HK-2 (cell line): ENCODE data around the gene TSPAN2.

Experiments used
- DNase-seq: peaks from one replicate; pipeline ENCODE4 v3.0.0-alpha.2; 2018; ENCODE audit not compliant: unreplicated experiment

The TSPAN2 gene

DNA sequence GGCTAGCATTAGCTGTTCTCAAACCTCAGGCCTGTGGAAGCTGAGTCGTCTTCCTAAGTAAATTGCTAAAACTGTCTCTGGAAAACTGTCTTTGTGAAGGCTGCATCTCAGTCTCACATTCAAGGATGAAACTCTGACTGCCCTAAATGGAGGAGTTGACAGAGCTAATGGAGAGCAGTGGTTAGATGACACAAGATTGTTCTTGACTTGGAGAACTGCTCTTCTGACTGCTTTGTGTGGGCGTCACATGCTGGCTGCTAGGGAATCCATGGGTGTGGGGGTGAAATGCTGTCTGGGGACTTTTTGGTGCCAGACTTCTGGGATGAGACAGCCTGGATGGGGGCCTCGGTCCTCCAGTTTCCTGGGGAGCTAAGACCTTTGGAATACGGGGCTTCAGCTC lies 24.5 kb upstream of the TSPAN2 start:
- no peak for DNase-seq

DNA sequence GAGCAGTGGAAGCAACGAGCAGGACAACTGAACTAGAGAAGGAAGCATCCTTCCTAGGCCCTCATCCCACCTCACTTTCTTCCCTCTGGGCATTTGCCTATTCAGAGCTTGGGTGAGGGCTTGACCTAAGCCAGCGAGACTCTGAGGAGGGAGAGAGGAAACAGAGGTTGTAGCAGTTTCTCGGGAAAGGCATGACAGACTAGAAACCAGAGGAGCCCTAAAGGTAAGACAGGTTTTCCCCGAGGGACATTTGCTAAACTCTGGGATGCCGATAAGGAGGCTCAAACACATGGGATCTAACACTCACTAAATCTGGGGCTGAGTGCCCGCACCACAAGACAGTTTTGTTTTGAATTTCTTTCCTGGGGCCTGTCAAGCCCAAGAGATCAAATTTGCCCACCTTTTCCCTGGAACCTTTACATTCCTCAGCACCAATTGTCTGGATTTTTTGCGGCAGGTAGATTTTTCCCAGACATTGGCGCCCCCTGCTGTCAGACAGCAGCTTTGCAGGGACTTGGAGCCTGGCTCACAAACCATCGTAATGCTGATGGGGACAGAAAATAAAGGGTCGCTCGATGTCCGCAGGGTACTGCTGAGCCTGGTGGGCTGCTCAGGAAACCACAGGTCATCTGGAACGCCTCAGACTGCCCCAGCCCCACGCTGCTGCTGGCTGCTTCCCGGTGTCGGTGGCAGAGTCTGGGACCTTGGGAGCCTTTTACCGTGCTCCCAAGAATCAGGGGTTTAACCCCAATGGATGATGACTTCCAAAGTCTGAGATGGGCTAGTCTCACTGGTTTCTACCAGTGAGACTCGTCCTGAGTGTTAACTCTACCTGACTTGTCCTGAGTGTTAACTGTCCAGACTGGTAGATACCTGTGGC lies 23.4 kb upstream of the TSPAN2 start:
- peak; percentile 60 for DNase-seq

DNA sequence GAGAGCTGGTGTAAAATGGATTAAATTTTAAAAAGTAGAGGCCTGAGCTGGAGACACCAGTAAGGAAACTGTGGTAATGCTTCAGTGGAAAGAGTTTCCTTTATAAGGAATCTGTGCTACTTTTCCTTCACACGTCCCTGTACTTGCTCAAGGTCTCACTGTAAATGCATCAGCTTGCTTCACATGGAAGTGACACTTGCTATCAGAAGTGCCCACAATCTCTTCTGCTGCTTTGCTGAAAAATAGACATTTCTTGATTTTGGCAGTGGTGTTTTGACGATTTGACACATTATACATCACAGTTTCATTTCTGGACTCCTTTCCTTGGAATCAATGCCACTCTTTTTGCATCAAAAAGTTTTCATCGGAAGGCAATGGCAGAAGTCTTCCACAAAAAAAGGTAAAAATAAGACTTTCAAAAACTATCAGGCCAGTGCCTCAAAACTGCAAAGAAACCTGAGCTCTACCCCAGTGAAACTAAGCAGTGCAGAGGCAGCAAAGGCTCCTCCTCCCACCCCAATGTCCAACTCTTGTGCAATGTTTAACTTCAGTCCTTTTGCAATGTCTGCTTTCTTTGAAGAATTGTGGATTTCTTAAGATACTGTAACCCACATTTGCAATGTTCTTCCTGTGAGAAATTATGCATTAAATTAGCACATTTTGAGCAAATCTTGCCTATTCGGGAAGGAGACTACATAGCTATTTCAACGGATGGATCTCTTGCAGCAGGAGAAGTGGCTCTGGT lies 18.4 kb upstream of the TSPAN2 start:
- DNase-seq, result no peak

GRCh38 chr1:115105831-115106230 lies 16.5 kb upstream of the TSPAN2 start:
- DNase-seq, result no peak

- no peak for DNase-seq
Measured at GRCh38 chr1:115099693-115100050, 10.4 kb upstream of the TSPAN2 start.

GRCh38 chr1:115098979-115099692 lies 9.8 kb upstream of the TSPAN2 start:
- no peak for DNase-seq

- DNase-seq, result no peak
Measured at GRCh38 chr1:115092175-115092574, 2.9 kb upstream of the TSPAN2 start.

DNA sequence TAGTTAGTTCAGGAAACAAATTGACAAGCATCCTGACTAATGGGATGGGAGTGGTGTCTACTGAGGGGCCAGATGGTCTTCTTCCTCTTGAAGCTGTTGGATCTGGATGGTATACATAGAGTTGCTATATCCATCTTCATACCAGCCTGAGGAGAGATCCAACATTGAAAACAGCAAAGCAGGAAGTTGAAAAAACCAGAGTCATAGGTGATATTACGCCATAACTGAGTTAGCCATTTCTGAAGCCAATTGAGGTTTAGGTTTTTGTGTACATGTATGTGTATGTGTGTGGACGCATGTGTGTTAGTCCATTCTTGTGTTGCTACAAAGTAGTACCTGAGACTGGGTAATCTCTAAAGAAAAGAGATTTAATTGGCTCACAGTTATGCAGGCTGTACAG lies 2.3 kb upstream of the TSPAN2 start:
- no peak for DNase-seq

DNA sequence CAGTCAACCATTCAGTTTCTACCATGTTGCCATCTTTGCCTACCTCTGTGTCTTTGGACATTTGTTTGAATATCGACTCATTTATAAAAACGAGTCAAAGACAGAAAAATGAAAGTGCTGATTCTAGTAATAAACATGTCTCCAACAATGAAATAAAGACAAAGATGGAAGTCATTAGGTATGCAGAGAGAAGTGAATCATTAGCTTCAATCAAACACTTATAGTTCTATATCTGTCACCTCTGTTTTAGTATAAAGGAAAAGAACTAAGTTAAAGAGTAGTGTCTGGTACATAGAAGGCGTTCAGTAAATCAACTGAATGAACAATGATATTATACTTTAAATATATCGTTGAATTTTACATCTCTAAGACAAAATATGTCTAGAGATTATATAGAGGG lies 1.7 kb upstream of the TSPAN2 start:
- no peak for DNase-seq

DNA sequence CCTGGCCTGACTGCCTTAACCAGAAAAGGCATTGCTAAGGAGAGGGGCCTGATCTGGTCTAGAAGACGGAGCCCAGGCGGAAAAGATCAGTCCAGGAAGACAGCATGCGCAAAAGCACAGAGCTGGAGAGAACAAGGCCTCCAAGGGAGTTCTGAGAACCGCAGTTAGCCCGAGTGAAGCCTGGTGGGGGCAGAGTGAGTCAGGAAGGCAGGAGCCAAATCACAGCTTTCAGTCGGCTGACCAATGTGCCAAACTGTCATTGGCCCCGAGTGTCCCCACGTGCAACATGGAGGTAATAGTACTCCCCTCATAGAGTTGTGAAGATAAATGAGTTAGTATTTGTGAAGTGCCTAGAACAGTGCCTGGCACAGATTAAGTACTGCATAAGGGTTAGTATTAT lies 1.2 kb upstream of the TSPAN2 start:
- DNase-seq, result no peak

- DNase-seq, result no peak
Measured at GRCh38 chr1:115090186-115090490, 835 bp upstream of the TSPAN2 start.

- no peak for DNase-seq
Measured at GRCh38 chr1:115088871-115089419, 358 bp downstream of the TSPAN2 start.

GRCh38 chr1:115088115-115088778 lies 1.1 kb downstream of the TSPAN2 start:
- DNase-seq, result no peak

DNA sequence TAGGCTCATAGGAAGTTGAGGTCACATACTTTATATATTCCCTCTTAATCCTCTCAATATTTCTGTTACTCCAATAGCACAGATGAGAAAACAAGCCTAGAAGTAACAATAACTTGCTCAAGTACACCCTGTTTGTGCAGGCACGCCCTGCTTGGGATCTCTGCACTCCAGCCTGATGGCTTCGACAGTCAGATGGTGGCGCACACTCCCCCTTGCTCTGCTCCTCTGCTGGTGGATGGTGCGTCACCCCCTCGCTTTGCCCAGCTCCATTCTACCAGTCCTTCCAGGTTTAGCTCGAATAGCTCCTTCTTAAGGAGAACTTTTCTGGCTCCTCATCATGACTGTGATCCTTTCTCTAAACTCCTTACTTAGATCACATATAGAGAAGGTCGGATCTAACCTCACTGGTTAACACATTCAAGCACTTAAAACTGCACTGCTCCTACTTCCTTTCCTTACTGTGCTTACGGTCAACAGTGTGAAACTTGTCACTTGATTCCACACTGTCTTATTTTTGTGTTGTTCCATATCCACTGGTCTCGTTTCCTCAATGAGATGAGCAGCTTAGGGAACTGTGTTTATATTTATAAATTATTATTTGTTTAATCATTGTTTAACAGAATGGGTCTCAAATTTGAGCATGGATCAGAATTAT lies 3.0 kb downstream of the TSPAN2 start:
- DNase-seq, result no peak

- DNase-seq, result no peak
Measured at GRCh38 chr1:115084902-115085511, 4.3 kb downstream of the TSPAN2 start.

GRCh38 chr1:115082949-115083348 lies 6.4 kb downstream of the TSPAN2 start:
- no peak for DNase-seq

- DNase-seq, result no peak
Measured at GRCh38 chr1:115078708-115079107, 10.6 kb downstream of the TSPAN2 start.

DNA sequence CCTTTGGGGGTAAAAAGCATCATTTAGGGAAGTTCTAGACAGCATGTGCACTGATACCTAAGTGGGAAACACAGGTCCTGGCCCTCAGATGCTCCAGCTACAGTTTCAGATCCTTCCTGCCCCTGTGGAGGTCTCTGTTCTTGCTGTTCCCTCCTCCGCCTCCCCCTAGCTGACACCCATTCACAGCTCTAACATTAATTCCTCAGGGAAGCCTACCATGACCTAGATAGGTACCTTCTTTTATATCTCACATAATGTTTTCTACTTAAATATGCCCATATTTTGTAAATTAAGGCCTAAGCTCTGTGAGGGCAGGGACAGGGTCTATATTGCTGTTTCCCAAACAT lies 11.3 kb downstream of the TSPAN2 start:
- no peak for DNase-seq

DNA sequence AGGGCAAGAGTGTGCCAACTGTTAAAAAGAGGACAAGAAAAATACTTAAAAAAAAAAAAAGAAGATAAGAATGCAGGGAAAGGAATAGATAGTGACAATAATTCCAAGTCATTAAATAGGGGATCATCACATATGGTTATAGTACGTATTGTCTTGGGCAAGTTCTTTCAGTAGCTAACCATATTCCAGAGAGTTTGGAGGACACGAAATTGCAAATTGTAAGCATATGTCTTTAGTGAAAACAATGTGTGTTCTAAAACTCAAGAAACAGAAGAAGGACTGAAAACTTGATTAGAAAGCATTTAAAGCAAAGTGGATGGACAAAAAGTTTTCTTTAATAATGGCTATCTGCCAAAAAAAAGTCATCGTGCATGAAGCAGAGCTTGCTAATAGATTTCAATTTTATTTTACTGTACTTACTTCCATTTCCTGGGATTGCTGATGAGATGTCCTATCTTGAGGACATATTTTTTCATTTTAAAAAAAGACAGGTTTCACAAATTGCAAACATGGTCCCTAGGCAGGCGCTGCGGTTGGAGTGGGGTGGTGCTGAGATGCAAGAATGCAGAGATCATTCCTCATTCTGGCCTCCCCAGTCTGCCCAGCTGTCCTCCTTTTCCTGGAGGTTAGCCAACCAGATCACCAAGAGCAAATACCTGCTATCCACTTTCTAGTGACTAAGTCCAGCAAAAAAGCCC lies 11.9 kb downstream of the TSPAN2 start:
- no peak for DNase-seq

GRCh38 chr1:115076384-115076915 lies 12.9 kb downstream of the TSPAN2 start:
- no peak for DNase-seq
